Measurements from ENCODE around the gene LRMDA. TPM values are rescaled to one million over a fixed set of nuclear protein-coding genes. Genes with fewer than 3 reads are reported as not detected.

LRMDA gene
- total and polyA plus RNA-seq, 2 donors (not counting 3 experiments of a cell fraction or from before 2014, with no cell fraction given) = 9.7 to 18.0 TPM

DNA sequence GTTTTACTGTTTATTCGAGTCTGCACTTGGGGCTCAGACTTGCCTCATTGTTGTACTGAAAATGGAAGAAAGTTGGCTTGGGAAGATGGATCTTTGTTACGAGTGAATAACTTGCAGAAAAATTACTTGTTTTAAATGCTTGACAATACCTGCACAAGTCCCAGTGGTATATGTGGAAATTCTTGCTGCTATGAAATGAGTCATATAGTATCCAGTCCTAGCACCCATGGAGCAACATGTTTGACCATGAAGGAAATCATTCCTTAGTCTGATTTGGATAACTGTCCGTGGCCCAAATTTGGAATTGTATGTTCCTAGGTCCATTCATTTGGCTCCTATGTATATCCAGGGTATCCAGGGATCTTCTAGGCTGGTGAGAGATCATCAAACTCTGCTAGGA lies 1109.4 kb downstream of the LRMDA start:
- dilution Hi-C loops (cut with MboI; ENCODE audit: extremely low pct_ligation_motif_present, low sequenced_read_pairs) (no loop called here), intact Hi-C loops (cut with micrococcal nuclease) (loop anchor here (5.0 to 10.0 kb wide), 2 partner anchors 208 to 616 kb away; no protein-coding TSS in a partner anchor)
- H4K20me1 ChIP-seq (replicated peaks; ENCODE audit: control insufficient read depth, extremely low read depth, insufficient read depth, low read length) = no peaks in the 10 kb centered on the region
- no peaks in the 10 kb centered on the region for H3K36me3 ChIP-seq (ENCODE audit: control insufficient read depth in 2 of 2, extremely low read depth in 1 of 2, insufficient read depth in 2 of 2, low read length in 2 of 2)
- no TSS peak for BruUV-seq (replicated peaks)
- H3K79me2 ChIP-seq (ENCODE audit: control insufficient read depth, insufficient read depth, low read length) = no peaks in the 10 kb centered on the region
- H3K9me3 ChIP-seq (replicated peaks; ENCODE audit: control insufficient read depth, insufficient read depth, low read length) = no peaks in the 10 kb centered on the region
- H3K27me3 ChIP-seq (ENCODE audit: control insufficient read depth in 2 of 2, insufficient read depth in 2 of 2, low read length in 2 of 2) = no peaks in the 10 kb centered on the region
- no peak overlapping the region for H3K4me3 ChIP-seq (replicated peaks in 1 of 3; ENCODE audit: insufficient read depth in 1 of 3, low read depth in 1 of 3, low read length in 3 of 3)
- ChIA-PET POLR2A (no interaction called here), CTCF (no interaction called here)
- TF ChIP-seq, protein P1, sequence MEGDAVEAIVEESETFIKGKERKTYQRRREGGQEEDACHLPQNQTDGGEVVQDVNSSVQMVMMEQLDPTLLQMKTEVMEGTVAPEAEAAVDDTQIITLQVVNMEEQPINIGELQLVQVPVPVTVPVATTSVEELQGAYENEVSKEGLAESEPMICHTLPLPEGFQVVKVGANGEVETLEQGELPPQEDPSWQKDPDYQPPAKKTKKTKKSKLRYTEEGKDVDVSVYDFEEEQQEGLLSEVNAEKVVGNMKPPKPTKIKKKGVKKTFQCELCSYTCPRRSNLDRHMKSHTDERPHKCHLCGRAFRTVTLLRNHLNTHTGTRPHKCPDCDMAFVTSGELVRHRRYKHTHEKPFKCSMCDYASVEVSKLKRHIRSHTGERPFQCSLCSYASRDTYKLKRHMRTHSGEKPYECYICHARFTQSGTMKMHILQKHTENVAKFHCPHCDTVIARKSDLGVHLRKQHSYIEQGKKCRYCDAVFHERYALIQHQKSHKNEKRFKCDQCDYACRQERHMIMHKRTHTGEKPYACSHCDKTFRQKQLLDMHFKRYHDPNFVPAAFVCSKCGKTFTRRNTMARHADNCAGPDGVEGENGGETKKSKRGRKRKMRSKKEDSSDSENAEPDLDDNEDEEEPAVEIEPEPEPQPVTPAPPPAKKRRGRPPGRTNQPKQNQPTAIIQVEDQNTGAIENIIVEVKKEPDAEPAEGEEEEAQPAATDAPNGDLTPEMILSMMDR (IDR thresholded peaks at IDR 0.05; ENCODE audit: extremely low read depth in 1 of 2, insufficient read depth in 1 of 2, low read depth in 1 of 2, low read length in 2 of 2) = no peak
- FAIRE-seq (no peak), DNase-seq (ENCODE audit: low read depth, low spot score) (no peak)
- peaks cover 19% of the 10 kb centered on the region for H3K4me1 ChIP-seq (ENCODE audit: control insufficient read depth, extremely low read depth, insufficient read depth, low read length)
- no peak overlapping the region for H3K9ac ChIP-seq (replicated peaks; ENCODE audit: extremely low read depth, insufficient read depth, low read length)
- no peak overlapping the region for H3K4me2 ChIP-seq (ENCODE audit: insufficient read depth, low read length)
- no peak overlapping the region for H3K27ac ChIP-seq (ENCODE audit: insufficient read depth, low read depth, low read length)
- H3K9me1 ChIP-seq (replicated peaks; ENCODE audit: control insufficient read depth, extremely low read depth, insufficient read depth, low read length) = no peaks in the 10 kb centered on the region
- no peak overlapping the region for H2AFZ ChIP-seq (ENCODE audit: low read depth, low read length)

DNA sequence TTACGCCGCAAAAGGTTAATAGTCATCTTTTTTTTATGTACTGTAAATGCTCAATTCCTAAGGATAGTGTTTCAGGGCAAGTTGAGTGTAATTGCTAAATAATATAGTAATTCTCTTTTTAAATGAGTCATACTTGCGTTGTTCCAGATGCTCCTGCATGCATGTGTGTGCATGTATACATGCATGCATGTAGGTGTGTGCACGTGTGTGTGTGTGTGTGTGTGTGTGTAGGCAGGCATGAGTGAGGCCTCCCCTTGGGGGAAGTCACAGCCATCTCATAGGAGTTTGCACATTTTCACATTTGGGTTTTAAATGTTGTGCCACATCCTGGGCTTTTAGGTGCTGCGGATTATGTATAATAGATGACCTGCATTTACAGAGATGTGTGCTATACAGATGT lies 1110.4 kb downstream of the LRMDA start:
- Histone ChIP-seq H3K9ac (replicated peaks; ENCODE audit: extremely low read depth, insufficient read depth, low read length) (no peak overlapping the region), H3K79me2 (ENCODE audit: control insufficient read depth, insufficient read depth, low read length) (no peaks in the 10 kb centered on the region), H4K20me1 (replicated peaks; ENCODE audit: control insufficient read depth, extremely low read depth, insufficient read depth, low read length) (no peaks in the 10 kb centered on the region), H3K27ac (ENCODE audit: insufficient read depth, low read depth, low read length) (no peak overlapping the region), H3K36me3 (ENCODE audit: control insufficient read depth in 2 of 2, extremely low read depth in 1 of 2, insufficient read depth in 2 of 2, low read length in 2 of 2) (no peaks in the 10 kb centered on the region), H3K4me3 (replicated peaks in 1 of 3; ENCODE audit: insufficient read depth in 1 of 3, low read depth in 1 of 3, low read length in 3 of 3) (no peak overlapping the region), H3K4me2 (ENCODE audit: insufficient read depth, low read length) (no peak overlapping the region), H3K9me3 (replicated peaks; ENCODE audit: control insufficient read depth, insufficient read depth, low read length) (no peaks in the 10 kb centered on the region), H3K27me3 (ENCODE audit: control insufficient read depth in 2 of 2, insufficient read depth in 2 of 2, low read length in 2 of 2) (no peaks in the 10 kb centered on the region), H3K4me1 (ENCODE audit: control insufficient read depth, extremely low read depth, insufficient read depth, low read length) (peaks cover 19% of the 10 kb centered on the region), H3K9me1 (replicated peaks; ENCODE audit: control insufficient read depth, extremely low read depth, insufficient read depth, low read length) (no peaks in the 10 kb centered on the region), H2AFZ (ENCODE audit: low read depth, low read length) (no peak overlapping the region)
- CTCF ChIA-PET = no interaction called here
- FAIRE-seq = no peak
- TF ChIP-seq POLR2AphosphoS5 (IDR thresholded peaks at IDR 0.05; ENCODE audit: insufficient read depth, low read depth, low read length) (no peak), FOS (IDR thresholded peaks at IDR 0.05; ENCODE audit: borderline replicate concordance, insufficient read depth, low read length) (no peak), JUN (IDR thresholded peaks at IDR 0.05; ENCODE audit: borderline replicate concordance, insufficient read depth, insufficient read length, low read depth) (no peak), POLR2A (IDR thresholded peaks at IDR 0.05; ENCODE audit: low read depth, low read length) (no peak), MYC (IDR thresholded peaks at IDR 0.05; ENCODE audit: low read depth, low read length) (no peak), GATA2 (IDR thresholded peaks at IDR 0.05; ENCODE audit: insufficient read depth, insufficient read length, low read depth, low read length) (no peak)
- TF ChIP-seq, protein P1 (IDR thresholded peaks at IDR 0.05; ENCODE audit: extremely low read depth in 1 of 2, insufficient read depth in 1 of 2, low read depth in 1 of 2, low read length in 2 of 2) = no peak
- TF ChIP-seq, protein P2, sequence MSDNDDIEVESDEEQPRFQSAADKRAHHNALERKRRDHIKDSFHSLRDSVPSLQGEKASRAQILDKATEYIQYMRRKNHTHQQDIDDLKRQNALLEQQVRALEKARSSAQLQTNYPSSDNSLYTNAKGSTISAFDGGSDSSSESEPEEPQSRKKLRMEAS (IDR thresholded peaks at IDR 0.05; ENCODE audit: insufficient read depth, insufficient read length) = no peak
- no peak for DNase-seq (ENCODE audit: low read depth, low spot score)
- dilution Hi-C loops (cut with MboI; ENCODE audit: extremely low pct_ligation_motif_present, low sequenced_read_pairs) (no loop called here), intact Hi-C loops (cut with micrococcal nuclease) (loop anchor here (5.0 to 10.0 kb wide), 2 partner anchors 210 to 617 kb away; no protein-coding TSS in a partner anchor)
- no TSS peak for BruUV-seq (replicated peaks)
- POLR2A ChIA-PET = no interaction called here
